Gastroesophageal sphincter (tissue), 4 donors: ENCODE data around the gene SYT1. TPM values are rescaled to one million over a fixed set of nuclear protein-coding genes. Genes with fewer than 3 reads are reported as not detected.

Experiments used
- ATAC-seq: fragments of 150-250 bp; one replicate; pipeline ENCODE4 v1.9.1; 2016; ENCODE audit warnings: mild to moderate bottlenecking, moderate library complexity
- H3K27ac ChIP-seq, 4 donors: fragments of 200-600 bp; sonication (generic) in 3 of 4; 1 replicate in 3 of 4; 2 replicates in 1 of 4; pipeline ENCODE4 v1.5.1; 2016 to 2019
- H3K27me3 ChIP-seq: fragments of 200-600 bp; sonication (generic); one replicate; pipeline ENCODE4 v1.5.1; 2019
- H3K36me3 ChIP-seq, 2 donors: fragments of 200-600 bp; sonication (generic); one replicate each; pipeline ENCODE4 v1.5.1; 2019; ENCODE audit warnings: control low read depth in 1 of 2
- H3K4me1 ChIP-seq, 3 donors: fragments of 200-600 bp; sonication (generic); 1 replicate in 2 of 3; 2 replicates in 1 of 3; pipeline ENCODE4 v1.5.1; 2016 to 2019; ENCODE audit warnings: control low read depth in 2 of 3
- H3K4me3 ChIP-seq, 2 donors: fragments of 200-600 bp; sonication (generic); one replicate each; pipeline ENCODE4 v1.5.1; 2019; ENCODE audit warnings: mild to moderate bottlenecking in 1 of 2, moderate library complexity in 1 of 2
- H3K9me3 ChIP-seq, 3 donors: fragments of 200-600 bp; sonication (generic); one replicate each; pipeline ENCODE4 v1.5.1; 2017 to 2019; ENCODE audit warnings: control low read depth in 2 of 3
- EP300 ChIP-seq: sonication (generic); formaldehyde crosslinking; IDR thresholded peaks from one replicate; pipeline ENCODE4 v1.6.1; 2017; ENCODE audit warnings: antibody characterized with exemption, mild to moderate bottlenecking
- POLR2A ChIP-seq, 2 donors: fragments of 450-650 bp; IDR thresholded peaks; one replicate each; pipeline ENCODE4 v1.6.1; 2017; ENCODE audit warnings: antibody characterized with exemption in 2 of 2, mild to moderate bottlenecking in 2 of 2, moderate library complexity in 1 of 2
- POLR2AphosphoS5 ChIP-seq: sonication (generic); formaldehyde crosslinking; IDR thresholded peaks from one replicate; pipeline ENCODE4 v1.6.1; 2017; ENCODE audit warnings: antibody characterized with exemption
- WGBS, 2 donors: methylation state at CpG; one replicate each; pipeline ENCODE4 v1.1.5; 2018; ENCODE audit warnings: low coverage in 1 of 2; 5-methylcytosine and 5-hydroxymethylcytosine counted together
- total RNA-seq, 4 donors: library from RNA; depleted of rRNA; stranded (reverse); fragments of >200 nt; gene quantifications; one replicate each; pipeline ENCODE4 v1.1.0, GENCODE V29; 2016
- TF ChIP-seq, protein P1 (sequence below), 4 experiments: fragments of 200-600 bp in 2 of 4; fragments of 450-650 bp in 2 of 4; sonication (generic) in 1 of 4; IDR thresholded peaks; one replicate each; pipeline ENCODE4 v1.5.1; 2017 to 2019; ENCODE audit warnings: antibody characterized with exemption in 4 of 4, mild to moderate bottlenecking in 2 of 4, moderate library complexity in 2 of 4

The SYT1 gene
- total RNA-seq, 4 donors from 2014 or later: 1.9 to 6.6 (median 3.5) TPM

DNA sequence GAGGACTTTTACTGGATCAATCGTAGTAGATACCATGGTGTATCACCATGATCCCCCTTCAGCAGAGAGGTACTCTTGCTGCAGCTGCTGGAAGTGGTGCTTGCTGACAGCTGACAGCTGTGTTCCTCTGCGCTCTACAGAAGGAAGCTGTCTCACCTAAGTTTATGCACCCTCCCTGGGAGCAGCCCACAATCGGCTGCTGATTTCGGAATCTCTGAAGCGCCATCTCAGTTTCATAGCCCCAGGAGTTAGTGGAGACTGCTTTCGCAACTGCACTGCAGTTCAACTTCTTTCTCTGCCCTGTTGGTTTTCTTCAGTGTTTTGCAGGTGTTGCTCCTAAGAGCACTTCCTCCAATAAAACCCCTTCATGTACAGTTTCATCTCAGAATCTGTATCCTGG lies 588.3 kb downstream of the SYT1 start:
- H3K9me3 ChIP-seq: no peaks in the 10 kb centered on the region
- H3K4me3 ChIP-seq: no peak overlapping the region
- H3K36me3 ChIP-seq: no peaks in the 10 kb centered on the region
- no peak overlapping the region for H3K27ac ChIP-seq
- WGBS, 2 donors: 90 to 95% methylated on average over 2 to 4 of the region's 6 CpGs
- TF ChIP-seq POLR2AphosphoS5: no peak
- no peak for ATAC-seq
- no peaks in the 10 kb centered on the region for H3K4me1 ChIP-seq
- H3K27me3 ChIP-seq: no peaks in the 10 kb centered on the region

DNA sequence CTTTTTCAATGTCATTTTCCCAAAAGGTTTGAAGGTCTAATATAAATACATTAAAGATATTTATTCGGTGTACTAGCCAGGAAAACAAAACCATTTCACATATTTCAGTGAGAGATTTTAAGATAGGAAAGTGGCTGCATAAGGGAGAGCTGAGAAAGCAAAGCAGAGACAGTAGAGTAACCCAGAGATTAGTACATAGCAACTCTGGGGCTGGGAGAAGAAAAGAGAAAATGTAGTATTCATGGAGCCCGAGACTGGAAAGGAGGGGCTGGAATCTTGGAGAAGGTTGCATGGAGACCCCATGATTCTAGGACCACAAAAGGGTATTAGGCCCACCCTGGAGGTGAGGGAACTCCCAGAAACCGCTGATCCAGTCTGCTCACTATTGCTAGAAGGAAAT lies 589.2 kb downstream of the SYT1 start:
- ATAC-seq: no peak
- H3K4me3 ChIP-seq: no peak overlapping the region
- TF ChIP-seq, protein P1, sequence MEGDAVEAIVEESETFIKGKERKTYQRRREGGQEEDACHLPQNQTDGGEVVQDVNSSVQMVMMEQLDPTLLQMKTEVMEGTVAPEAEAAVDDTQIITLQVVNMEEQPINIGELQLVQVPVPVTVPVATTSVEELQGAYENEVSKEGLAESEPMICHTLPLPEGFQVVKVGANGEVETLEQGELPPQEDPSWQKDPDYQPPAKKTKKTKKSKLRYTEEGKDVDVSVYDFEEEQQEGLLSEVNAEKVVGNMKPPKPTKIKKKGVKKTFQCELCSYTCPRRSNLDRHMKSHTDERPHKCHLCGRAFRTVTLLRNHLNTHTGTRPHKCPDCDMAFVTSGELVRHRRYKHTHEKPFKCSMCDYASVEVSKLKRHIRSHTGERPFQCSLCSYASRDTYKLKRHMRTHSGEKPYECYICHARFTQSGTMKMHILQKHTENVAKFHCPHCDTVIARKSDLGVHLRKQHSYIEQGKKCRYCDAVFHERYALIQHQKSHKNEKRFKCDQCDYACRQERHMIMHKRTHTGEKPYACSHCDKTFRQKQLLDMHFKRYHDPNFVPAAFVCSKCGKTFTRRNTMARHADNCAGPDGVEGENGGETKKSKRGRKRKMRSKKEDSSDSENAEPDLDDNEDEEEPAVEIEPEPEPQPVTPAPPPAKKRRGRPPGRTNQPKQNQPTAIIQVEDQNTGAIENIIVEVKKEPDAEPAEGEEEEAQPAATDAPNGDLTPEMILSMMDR (IDR thresholded peaks at IDR 0.05): no peak
- TF ChIP-seq POLR2AphosphoS5: no peak
- TF ChIP-seq POLR2A (IDR thresholded peaks at IDR 0.05): no peak
- TF ChIP-seq EP300: no peak
- no peaks in the 10 kb centered on the region for H3K27me3 ChIP-seq
- 57 to 59% methylated on average over 3 of the region's 3 CpGs for WGBS, 2 donors
- H3K9me3 ChIP-seq: no peaks in the 10 kb centered on the region
- H3K4me1 ChIP-seq: no peaks in the 10 kb centered on the region
- no peak overlapping the region for H3K27ac ChIP-seq
- H3K36me3 ChIP-seq: no peaks in the 10 kb centered on the region

DNA sequence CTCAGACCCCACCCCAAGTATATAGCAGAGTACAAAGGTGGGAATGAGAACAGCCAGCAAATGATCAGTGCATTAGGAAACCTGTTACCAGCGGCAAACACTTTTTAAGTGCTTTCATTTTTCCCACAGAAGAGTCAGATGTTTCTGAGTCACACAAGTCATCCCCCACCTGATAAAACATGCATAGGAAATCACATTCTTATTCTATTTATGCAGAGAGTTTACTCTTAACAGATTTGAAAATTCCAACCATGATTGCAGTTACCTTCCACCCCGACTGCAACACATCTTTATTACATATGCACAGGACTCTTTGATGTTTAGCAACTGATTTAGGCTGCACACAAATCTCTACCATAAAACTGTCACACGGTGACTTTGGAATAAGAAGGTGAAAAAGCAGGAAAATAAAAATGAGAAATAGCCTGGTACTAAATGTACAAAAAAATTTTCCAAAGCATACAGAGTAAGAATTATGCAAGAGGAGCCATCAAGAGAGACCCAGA lies 589.8 kb downstream of the SYT1 start:
- ATAC-seq: no peak
- H3K27ac ChIP-seq: no peak overlapping the region
- 62 to 81% methylated on average over 3 of the region's 3 CpGs for WGBS, 2 donors
- H3K36me3 ChIP-seq: no peaks in the 10 kb centered on the region
- TF ChIP-seq, protein P1 (IDR thresholded peaks at IDR 0.05): no peak
- no peak for TF ChIP-seq POLR2AphosphoS5
- TF ChIP-seq EP300: no peak
- no peak for TF ChIP-seq POLR2A (IDR thresholded peaks at IDR 0.05)
- no peaks in the 10 kb centered on the region for H3K9me3 ChIP-seq
- H3K4me1 ChIP-seq: no peaks in the 10 kb centered on the region
- no peak overlapping the region for H3K4me3 ChIP-seq
- no peaks in the 10 kb centered on the region for H3K27me3 ChIP-seq

DNA sequence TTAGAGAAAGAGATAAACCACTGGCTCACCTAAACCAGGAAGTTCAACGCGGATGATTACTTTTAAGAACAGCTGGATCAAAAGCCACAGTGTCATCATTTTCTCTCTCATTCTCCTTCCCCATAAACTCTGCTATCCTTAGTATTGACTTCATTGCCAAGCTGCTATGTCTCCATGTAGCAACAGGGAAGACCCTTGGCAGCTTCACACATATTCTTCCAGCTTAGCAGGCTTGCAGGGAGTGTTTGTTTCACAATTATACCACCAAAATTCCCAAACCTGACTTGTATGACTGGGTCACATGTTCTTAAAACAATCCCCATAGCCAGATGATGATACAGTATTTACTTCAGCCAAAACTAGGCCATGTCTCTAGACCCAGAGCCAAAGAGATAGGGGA lies 590.7 kb downstream of the SYT1 start:
- no peak overlapping the region for H3K4me3 ChIP-seq
- no peak for TF ChIP-seq EP300
- no peak for TF ChIP-seq POLR2A (IDR thresholded peaks at IDR 0.05)
- TF ChIP-seq, protein P1 (IDR thresholded peaks at IDR 0.05): no peak
- TF ChIP-seq POLR2AphosphoS5: no peak
- no peaks in the 10 kb centered on the region for H3K9me3 ChIP-seq
- no peak for ATAC-seq
- no peaks in the 10 kb centered on the region for H3K36me3 ChIP-seq
- WGBS, 2 donors: 71 to 73% methylated on average over 2 of the region's 2 CpGs
- H3K27me3 ChIP-seq: no peaks in the 10 kb centered on the region
- H3K4me1 ChIP-seq: no peaks in the 10 kb centered on the region
- H3K27ac ChIP-seq: no peak overlapping the region

DNA sequence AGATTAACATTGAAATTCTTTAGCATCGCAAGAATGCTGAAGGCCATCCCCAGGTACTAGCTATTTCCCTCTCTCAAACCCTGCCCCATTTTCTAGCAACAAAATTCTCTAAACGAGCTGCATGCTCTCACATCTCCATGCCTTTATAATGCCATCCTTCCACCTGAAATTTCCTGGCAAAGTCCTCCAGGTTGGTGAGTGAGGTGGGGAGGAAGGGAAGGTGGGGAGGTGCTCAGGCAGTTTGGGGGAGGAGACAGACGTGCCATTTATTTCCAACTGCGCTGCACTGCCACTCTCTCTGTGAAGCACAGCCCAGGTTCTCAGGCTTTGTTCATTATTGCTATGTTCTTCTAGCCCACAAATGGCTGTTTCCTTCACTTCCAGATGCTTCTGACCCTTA lies 617.7 kb downstream of the SYT1 start:
- ATAC-seq: no peak
- Histone ChIP-seq H3K4me1 (no peaks in the 10 kb centered on the region), H3K4me3 (no peak overlapping the region), H3K9me3 (no peaks in the 10 kb centered on the region), H3K27ac (no peak overlapping the region), H3K27me3 (no peaks in the 10 kb centered on the region), H3K36me3 (no peaks in the 10 kb centered on the region)
- WGBS, 2 donors: 52 to 67% methylated on average over 3 to 4 of the region's 4 CpGs
- TF ChIP-seq POLR2A (IDR thresholded peaks at IDR 0.05) (no peak), POLR2AphosphoS5 (no peak), EP300 (no peak)
- TF ChIP-seq, protein P1 (IDR thresholded peaks at IDR 0.05): no peak
